ENCODE data around the gene DISC1. TPM values are rescaled to one million over a fixed set of nuclear protein-coding genes. Genes with fewer than 3 reads are reported as not detected.

Gene DISC1
- total RNA-seq, 1 donor from 2014 or later, result 4.7 TPM

DNA sequence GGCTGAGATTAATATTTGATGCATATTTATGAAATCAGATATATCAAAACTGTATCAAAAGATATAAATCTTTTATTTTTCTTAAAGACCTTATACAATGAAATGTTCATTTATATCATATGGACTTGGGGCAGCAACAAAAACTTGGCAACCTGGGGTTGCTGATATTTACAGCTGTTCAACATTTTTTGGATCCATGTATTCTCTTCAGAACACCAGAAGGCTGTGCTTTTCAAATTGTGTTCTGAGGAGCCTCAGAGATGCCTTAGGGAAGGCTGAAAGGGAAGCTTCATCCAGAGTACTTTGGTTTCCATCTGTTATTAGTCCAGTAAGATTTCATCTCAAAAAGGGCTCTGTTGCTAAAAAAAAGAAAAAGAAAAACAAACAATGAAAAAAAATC is 94.8 kb downstream of the DISC1 start:
- H3K36me3 Mint-ChIP-seq, result no peaks in the 10 kb centered on the region
- H3K9me3 Mint-ChIP-seq, result peaks cover 3% of the 10 kb centered on the region
- TF ChIP-seq, protein P1, sequence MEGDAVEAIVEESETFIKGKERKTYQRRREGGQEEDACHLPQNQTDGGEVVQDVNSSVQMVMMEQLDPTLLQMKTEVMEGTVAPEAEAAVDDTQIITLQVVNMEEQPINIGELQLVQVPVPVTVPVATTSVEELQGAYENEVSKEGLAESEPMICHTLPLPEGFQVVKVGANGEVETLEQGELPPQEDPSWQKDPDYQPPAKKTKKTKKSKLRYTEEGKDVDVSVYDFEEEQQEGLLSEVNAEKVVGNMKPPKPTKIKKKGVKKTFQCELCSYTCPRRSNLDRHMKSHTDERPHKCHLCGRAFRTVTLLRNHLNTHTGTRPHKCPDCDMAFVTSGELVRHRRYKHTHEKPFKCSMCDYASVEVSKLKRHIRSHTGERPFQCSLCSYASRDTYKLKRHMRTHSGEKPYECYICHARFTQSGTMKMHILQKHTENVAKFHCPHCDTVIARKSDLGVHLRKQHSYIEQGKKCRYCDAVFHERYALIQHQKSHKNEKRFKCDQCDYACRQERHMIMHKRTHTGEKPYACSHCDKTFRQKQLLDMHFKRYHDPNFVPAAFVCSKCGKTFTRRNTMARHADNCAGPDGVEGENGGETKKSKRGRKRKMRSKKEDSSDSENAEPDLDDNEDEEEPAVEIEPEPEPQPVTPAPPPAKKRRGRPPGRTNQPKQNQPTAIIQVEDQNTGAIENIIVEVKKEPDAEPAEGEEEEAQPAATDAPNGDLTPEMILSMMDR (conservative IDR thresholded peaks at IDR 0.05), result no peak
- no peak overlapping the region for H3K27ac Mint-ChIP-seq
- no peak overlapping the region for H3K4me3 Mint-ChIP-seq
- no peak for DNase-seq (ENCODE audit: extremely low spot score, unreplicated experiment)
- no peaks in the 10 kb centered on the region for H3K4me1 Mint-ChIP-seq (ENCODE audit: unreplicated experiment)
- no peaks in the 10 kb centered on the region for H3K27me3 Mint-ChIP-seq

DNA sequence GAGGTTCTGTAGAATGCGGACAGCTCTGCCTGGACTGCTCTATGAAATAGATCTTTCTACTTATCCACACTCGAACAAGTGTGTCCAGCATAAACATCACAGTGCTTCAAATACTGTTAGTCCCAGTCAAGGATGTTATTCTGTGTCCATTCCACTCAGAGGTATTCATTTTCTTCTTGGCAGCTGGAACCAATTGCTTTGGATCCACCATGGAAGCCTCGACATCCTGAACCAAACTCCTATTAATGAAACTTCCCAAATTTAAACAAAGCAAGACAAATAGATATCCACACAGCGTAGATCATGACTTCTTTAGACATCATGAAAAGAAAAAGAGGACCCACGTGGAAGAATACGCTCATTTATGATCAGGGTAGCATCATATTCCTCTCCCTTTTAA is 95.8 kb downstream of the DISC1 start:
- H3K4me1 Mint-ChIP-seq (ENCODE audit: unreplicated experiment), result peaks cover 6% of the 10 kb centered on the region
- no peaks in the 10 kb centered on the region for H3K36me3 Mint-ChIP-seq
- peaks cover 3% of the 10 kb centered on the region for H3K9me3 Mint-ChIP-seq
- TF ChIP-seq, protein P1 (conservative IDR thresholded peaks at IDR 0.05), result no peak
- no peak for DNase-seq (ENCODE audit: extremely low spot score, unreplicated experiment)
- no peak overlapping the region for H3K4me3 Mint-ChIP-seq
- no peaks in the 10 kb centered on the region for H3K27me3 Mint-ChIP-seq
- no peak overlapping the region for H3K27ac Mint-ChIP-seq

DNA sequence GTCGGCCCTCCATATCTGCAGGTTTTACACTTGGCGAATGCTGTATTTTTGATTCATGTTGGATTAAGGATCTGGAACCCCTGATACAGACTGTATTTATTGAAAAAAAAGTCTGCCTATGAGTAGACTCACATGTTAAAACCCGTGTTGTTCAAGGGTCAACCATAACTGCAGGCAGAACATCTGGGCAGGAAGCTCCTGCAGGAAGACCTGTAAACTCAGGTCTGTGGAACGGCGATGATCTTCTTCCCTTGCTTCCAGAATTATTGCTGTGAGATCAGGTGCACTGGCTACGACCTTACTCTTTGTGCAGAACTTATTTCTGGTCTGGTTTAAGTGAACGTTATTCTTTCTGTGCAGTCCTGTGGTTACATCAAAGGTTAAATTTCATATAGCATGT is 96.6 kb downstream of the DISC1 start:
- no peaks in the 10 kb centered on the region for H3K36me3 Mint-ChIP-seq
- H3K27ac Mint-ChIP-seq, result no peak overlapping the region
- DNase-seq (ENCODE audit: extremely low spot score, unreplicated experiment), result no peak
- H3K4me3 Mint-ChIP-seq, result no peak overlapping the region
- peaks cover 7% of the 10 kb centered on the region for H3K4me1 Mint-ChIP-seq (ENCODE audit: unreplicated experiment)
- H3K27me3 Mint-ChIP-seq, result no peaks in the 10 kb centered on the region
- TF ChIP-seq, protein P1 (conservative IDR thresholded peaks at IDR 0.05), result no peak
- H3K9me3 Mint-ChIP-seq, result peaks cover 3% of the 10 kb centered on the region

DNA sequence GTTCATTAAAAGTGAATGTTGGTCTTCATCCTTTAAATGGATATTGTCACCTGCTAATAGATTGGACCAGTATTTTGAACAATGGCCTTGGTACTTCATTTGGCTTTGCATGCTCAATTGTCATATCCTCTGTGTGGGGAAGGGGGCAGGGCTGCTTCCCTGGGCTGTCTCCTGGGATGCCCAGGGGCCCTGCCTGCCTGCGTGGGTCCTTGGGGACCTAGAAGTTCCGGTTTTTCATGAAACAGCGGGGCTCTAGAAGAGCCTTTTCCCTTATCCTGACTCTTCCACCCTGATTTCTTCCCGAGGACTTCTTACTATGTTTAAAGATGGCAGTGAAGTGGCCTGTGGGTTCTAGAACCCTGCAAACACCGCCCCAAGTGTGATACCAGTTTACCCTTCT is 97.5 kb downstream of the DISC1 start:
- Mint-ChIP-seq H3K4me3 (no peak overlapping the region), H3K27me3 (no peaks in the 10 kb centered on the region), H3K27ac (no peak overlapping the region), H3K9me3 (peaks cover 3% of the 10 kb centered on the region), H3K4me1 (ENCODE audit: unreplicated experiment) (peaks cover 7% of the 10 kb centered on the region), H3K36me3 (no peaks in the 10 kb centered on the region)
- no peak for DNase-seq (ENCODE audit: extremely low spot score, unreplicated experiment)
- TF ChIP-seq, protein P1 (conservative IDR thresholded peaks at IDR 0.05), result no peak

DNA sequence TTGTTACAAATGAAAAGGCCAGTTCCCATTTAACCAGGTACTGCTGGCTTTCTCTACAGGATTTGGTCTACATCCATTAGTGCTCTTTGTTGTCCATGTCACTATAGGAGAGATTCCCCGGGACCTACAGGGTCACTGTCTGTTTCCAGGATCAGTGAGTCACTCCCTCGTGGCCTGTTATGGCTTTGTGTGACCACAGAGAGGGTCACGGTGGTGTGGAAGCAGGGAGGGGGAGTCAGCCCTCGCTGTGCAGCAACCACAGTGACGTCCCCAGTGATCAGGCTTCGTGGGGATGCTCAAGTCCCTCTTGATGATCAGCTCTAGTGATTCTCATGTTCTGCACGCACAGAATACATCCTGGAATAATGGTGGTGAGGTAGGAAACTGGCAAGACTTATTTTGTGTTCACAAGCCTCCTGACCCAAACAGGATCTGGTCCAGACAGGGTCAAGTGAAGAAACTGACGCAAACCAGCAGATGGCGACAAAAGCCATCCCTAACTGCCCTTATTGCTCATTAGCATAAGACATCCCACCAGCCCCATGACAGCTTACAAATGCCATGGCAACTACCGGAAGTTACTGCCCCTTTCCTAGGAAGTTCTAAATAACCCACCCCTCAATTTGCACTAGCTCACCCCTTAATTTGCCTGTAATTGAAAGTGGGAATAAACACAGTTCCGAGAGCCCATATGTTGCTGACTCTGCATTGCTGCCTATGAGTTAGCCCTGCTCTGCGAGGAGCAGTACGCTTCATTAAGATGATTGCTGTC is 98.5 kb downstream of the DISC1 start:
- no peak for DNase-seq (ENCODE audit: extremely low spot score, unreplicated experiment)
- no peak overlapping the region for H3K4me3 Mint-ChIP-seq
- no peaks in the 10 kb centered on the region for H3K27me3 Mint-ChIP-seq
- TF ChIP-seq, protein P1 (conservative IDR thresholded peaks at IDR 0.05), result peak; percentile 71
- H3K27ac Mint-ChIP-seq, result no peak overlapping the region
- peaks cover 3% of the 10 kb centered on the region for H3K9me3 Mint-ChIP-seq
- peaks cover 7% of the 10 kb centered on the region for H3K4me1 Mint-ChIP-seq (ENCODE audit: unreplicated experiment)
- no peaks in the 10 kb centered on the region for H3K36me3 Mint-ChIP-seq
